CD4-positive, alpha-beta T cell (primary cell): Measurements from ENCODE around the gene SUPT6H. TPM values are rescaled to one million over a fixed set of nuclear protein-coding genes. Genes with fewer than 3 reads are reported as not detected.

Source experiments
- ATAC-seq: fragments of 200-7000 bp; cut with Tn5 transposase; one replicate; pipeline ENCODE4 v1.10.0; 2022; ENCODE audit warnings: mild to moderate bottlenecking; ENCODE audit not compliant: poor library complexity
- CTCF ChIA-PET: fragments of 350-600 bp; sonication (Branson Sonifier 250); formaldehyde crosslinking; loops from one replicate; lab custom pipeline; 2021; ENCODE audit warnings: antibody characterized with exemption, inconsistent platforms; lab: Charles Lee
- POLR2A ChIA-PET: fragments of 350-600 bp; sonication (Branson Sonifier 250); formaldehyde crosslinking; loops from one replicate; lab custom pipeline; 2021; ENCODE audit warnings: antibody characterized with exemption, inconsistent platforms; lab: Charles Lee
- DNase-seq, 14 experiments: peaks; one replicate each; pipeline ENCODE4 v3.0.0-alpha.2; 2013 to 2020; ENCODE audit warnings: mixed read lengths in 2 of 14
- H3K27ac ChIP-seq, 2 donors: one replicate each; pipeline versions ENCODE4 v1.5.1 to v1.7.0; 2013; ENCODE audit warnings: low read length in 2 of 2, low read depth in 1 of 2, mild to moderate bottlenecking in 1 of 2
- H3K27me3 ChIP-seq, 2 experiments: 1 replicate in 1 of 2; 2 replicates in 1 of 2; pipeline versions ENCODE4 v1.6.1 to v1.7.0; 2013; ENCODE audit warnings: low read length in 2 of 2, control low read depth in 1 of 2, mild to moderate bottlenecking in 1 of 2, moderate library complexity in 1 of 2; ENCODE audit not compliant: insufficient read depth in 2 of 2, control insufficient read depth in 1 of 2
- H3K36me3 ChIP-seq: one replicate; pipeline ENCODE4 v1.6.1; 2013; ENCODE audit warnings: low read length, control low read depth; ENCODE audit not compliant: insufficient read depth
- H3K4me1 ChIP-seq: one replicate; pipeline ENCODE4 v1.6.1; 2013; ENCODE audit warnings: low read length, control low read depth; ENCODE audit not compliant: insufficient read depth
- H3K4me3 ChIP-seq: one replicate; pipeline ENCODE4 v1.5.1; 2013; ENCODE audit warnings: mild to moderate bottlenecking, low read length, moderate library complexity
- H3K9me3 ChIP-seq, 2 experiments: 1 replicate in 1 of 2; 2 replicates in 1 of 2; pipeline versions ENCODE4 v1.6.1 to v1.7.0; 2013; ENCODE audit warnings: low read length in 2 of 2, mild to moderate bottlenecking in 2 of 2, control low read depth in 1 of 2, moderate library complexity in 1 of 2; ENCODE audit not compliant: control insufficient read depth in 1 of 2, insufficient read depth in 1 of 2
- H3K27ac Mint-ChIP-seq: one replicate; pipeline ENCODE4 v1.8.0; 2020; ENCODE audit warnings: mixed read lengths
- H3K27me3 Mint-ChIP-seq: one replicate; pipeline ENCODE4 v1.8.0; 2021; ENCODE audit warnings: mixed read lengths
- H3K36me3 Mint-ChIP-seq: one replicate; pipeline ENCODE4 v1.8.0; 2021; ENCODE audit warnings: low read depth, mixed read lengths
- H3K4me1 Mint-ChIP-seq: one replicate; pipeline ENCODE4 v1.8.0; 2021; ENCODE audit warnings: low read depth, mixed read lengths
- H3K4me3 Mint-ChIP-seq: one replicate; pipeline ENCODE4 v1.8.0; 2020; ENCODE audit warnings: mild to moderate bottlenecking, mixed read lengths
- H3K9me3 Mint-ChIP-seq: one replicate; pipeline ENCODE4 v1.8.0; 2020; ENCODE audit warnings: mixed read lengths
- CTCF ChIP-seq: fragments of 200-600 bp; IDR thresholded peaks from one replicate; pipeline ENCODE4 v1.8.0; 2022; ENCODE audit warnings: antibody characterized with exemption, mild to moderate bottlenecking
- intact Hi-C, 2 experiments: fragments of 100-400 bp; cut with DNase I in 1 of 2; cut with micrococcal nuclease in 1 of 2; formaldehyde crosslinking; loops; one replicate each; pipeline versions ENCODE4 v1.15.1 to v1.9.0; 2023 to 2025; cut with DNase I, micrococcal nuclease
- total RNA-seq, 174 experiments: library from RNA in 2 of 174; stranded (reverse) in 2 of 174; gene quantifications; one replicate each; pipeline ENCODE4 v1.2.3 and lab custom pipeline; 2021 to 2026

Gene SUPT6H
- total RNA-seq, 2 experiments from 2014 or later, result 149 to 151 TPM

- Histone ChIP-seq H3K27me3 (no peaks in the 10 kb centered on the region), H3K36me3 (peaks cover 30% of the 10 kb centered on the region), H3K9me3 (no peaks in the 10 kb centered on the region), H3K4me3 (no peak overlapping the region), H3K27ac (no peak overlapping the region), H3K4me1 (peaks cover 27% of the 10 kb centered on the region)
- H3K4me1 Mint-ChIP-seq, result peaks cover 21% of the 10 kb centered on the region
- H3K9me3 Mint-ChIP-seq, result no peaks in the 10 kb centered on the region
- no peaks in the 10 kb centered on the region for H3K27me3 Mint-ChIP-seq
- peak overlapping the region; percentile 70 for H3K27ac Mint-ChIP-seq
- peaks cover 22% of the 10 kb centered on the region for H3K36me3 Mint-ChIP-seq
- TF ChIP-seq CTCF, result peak; percentile 100
- DNase-seq (peak; percentile 82 to 94 (median 86)), ATAC-seq (peak; percentile 90)
- intact Hi-C loops, result loop anchor here (1.0 kb wide), 1 partner anchor 23 kb away; no protein-coding TSS in a partner anchor
- ChIA-PET POLR2A (interaction anchor here (0.6 to 13.8 kb wide), 3 partner anchors 22 to 197 kb away, joined by 3 to 268 read pairs (median 4); partner anchors contain the start of genes FLOT2, NEK8 and TLCD1), CTCF (interaction anchor here (0.6 to 12.6 kb wide), 23 partner anchors 10 to 202 kb away, joined by 3 to 373 read pairs (median 4); partner anchors contain the start of genes DHRS13, FLOT2, NEK8 and PHF12)
- peak overlapping the region; percentile 42 for H3K4me3 Mint-ChIP-seq
Measured at GRCh38 chr17:28750178-28751047, 88.4 kb downstream of the SUPT6H start.

GRCh38 chr17:28751600-28752366, 89.8 kb downstream of the SUPT6H start:
- POLR2A ChIA-PET, result interaction anchor here (0.6 to 13.8 kb wide), 4 partner anchors 12 to 105 kb away, joined by 3 to 268 read pairs (median 8); partner anchors contain the start of genes NEK8, RPL23A and TLCD1

More at GRCh38 chr17:28751600-28752366, 89.8 kb downstream of the SUPT6H start:
- Histone ChIP-seq H3K4me3 (no peak overlapping the region), H3K27ac (no peak overlapping the region), H3K9me3 (no peaks in the 10 kb centered on the region), H3K36me3 (peaks cover 28% of the 10 kb centered on the region), H3K4me1 (peaks cover 14% of the 10 kb centered on the region), H3K27me3 (no peaks in the 10 kb centered on the region)
- Mint-ChIP-seq H3K27ac (peak overlapping the region; percentile 36), H3K4me3 (no peak overlapping the region), H3K27me3 (no peaks in the 10 kb centered on the region), H3K9me3 (no peaks in the 10 kb centered on the region), H3K4me1 (peaks cover 10% of the 10 kb centered on the region), H3K36me3 (peaks cover 30% of the 10 kb centered on the region)
- ATAC-seq, result no peak
- no peak for TF ChIP-seq CTCF
- DNase-seq, result no peak
- intact Hi-C loops, result no loop called here
- CTCF ChIA-PET, result interaction anchor here (0.7 to 12.6 kb wide), 3 partner anchors 12 to 176 kb away, joined by 3 to 373 read pairs (median 24); partner anchors contain the start of genes NEK8 and TLCD1

Other genes starting within 250 kb of the SUPT6H start
- gene SLC13A2, start 188.6 kb upstream of the SUPT6H start, total RNA-seq, result not detected
- not detected for gene FOXN1, start 155.9 kb upstream of the SUPT6H start, total RNA-seq
- 10 to 100 TPM; 77.1 to 83.9 TPM for gene UNC119, start 109.6 kb upstream of the SUPT6H start, total RNA-seq
- gene PIGS, start 90.7 kb upstream of the SUPT6H start, total RNA-seq, result 10 to 100 TPM; 73.8 to 76.4 TPM
- 10 to 100 TPM; 21.8 to 22.7 TPM for gene ALDOC, start 85.3 kb upstream of the SUPT6H start, total RNA-seq
- gene SPAG5, start 63.2 kb upstream of the SUPT6H start, total RNA-seq, result 10 to 100 TPM; 15.4 to 17.0 TPM
- 10 to 100 TPM; 13.7 to 14.8 TPM for gene RSKR, start 48.0 kb upstream of the SUPT6H start, total RNA-seq
- gene BLTP2, start 17.0 kb upstream of the SUPT6H start, total RNA-seq, result 100 to 1,000 TPM; 120 to 124 TPM
- 10 to 100 TPM; 30.3 to 32.0 TPM for gene SDF2, start 299 bp upstream of the SUPT6H start, total RNA-seq
- 1 to 10 TPM; 3.5 to 4.1 TPM for gene PROCA1, start 49.7 kb downstream of the SUPT6H start, total RNA-seq
- gene RAB34, start 55.7 kb downstream of the SUPT6H start, total RNA-seq, result 10 to 100 TPM; 20.7 to 21.3 TPM
- gene RPL23A, start 57.8 kb downstream of the SUPT6H start, total RNA-seq, result 1,000 to 10,000 TPM; 3,393 to 3,457 TPM
- gene TLCD1, start 64.0 kb downstream of the SUPT6H start, total RNA-seq, result under 1 TPM; 0.39 to 0.60 TPM
- gene NEK8, start 66.6 kb downstream of the SUPT6H start, total RNA-seq, result 1 to 10 TPM; 4.7 to 5.2 TPM
- 100 to 1,000 TPM; 411 to 416 TPM for gene TRAF4, start 81.8 kb downstream of the SUPT6H start, total RNA-seq
- 10 to 100 TPM; 17.3 to 17.5 TPM for gene FAM222B, start 180.6 kb downstream of the SUPT6H start, total RNA-seq
- 10 to 100 TPM; 15.6 to 16.8 TPM for gene ERAL1, start 192.8 kb downstream of the SUPT6H start, total RNA-seq
- gene FLOT2, start 235.5 kb downstream of the SUPT6H start, total RNA-seq, result 10 to 100 TPM; 79.7 to 85.1 TPM
- gene DHRS13, start 240.9 kb downstream of the SUPT6H start, total RNA-seq, result 10 to 100 TPM; 33.5 to 34.3 TPM